ENCODE measurements around the gene RAB12. TPM values are rescaled to one million over a fixed set of nuclear protein-coding genes. Genes with fewer than 3 reads are reported as not detected.
"Not testable (repeated sequence)": the region's sequence is repeated elsewhere in the genome, so short reads cannot be mapped to it uniquely, and the experiment has no call there.

The RAB12 gene
- 10 to 100 TPM; 40.9 to 74.6 (median 51.8) TPM for polyA plus RNA-seq (ENCODE audit: insufficient read length in 10 of 10)
- long read RNA-seq, donor 1, transcript RAB12-203 (6 exons, 2,145 nt), result major isoform, 10 of 10 reads
- long read RNA-seq, donor 1, partial matches to known transcripts, result 0 of 10 reads
- long read RNA-seq, donor 1, other reads (novel, unspliced or antisense), result 0 of 10 reads
- long read RNA-seq, donor 2, transcript RAB12-203 (6 exons, 2,145 nt), result major isoform, 11 of 11 reads
- long read RNA-seq, donor 2, partial matches to known transcripts, result 0 of 11 reads
- long read RNA-seq, donor 2, other reads (novel, unspliced or antisense), result 0 of 11 reads
- long read RNA-seq, donor 3, result 0 reads
- long read RNA-seq, donor 4, transcript RAB12-203 (6 exons, 2,145 nt), result major isoform, 8 of 8 reads
- long read RNA-seq, donor 4, partial matches to known transcripts, result 0 of 8 reads
- long read RNA-seq, donor 4, other reads (novel, unspliced or antisense), result 0 of 8 reads
- long read RNA-seq, donor 5, transcript RAB12-203 (6 exons, 2,145 nt), result major isoform, 11 of 35 reads
- long read RNA-seq, donor 5, partial matches to known transcripts, result 23 of 35 reads
- long read RNA-seq, donor 5, other reads (novel, unspliced or antisense), result 0 of 35 reads
- long read RNA-seq, donor 6, transcript RAB12-203 (6 exons, 2,145 nt), result major isoform, 13 of 133 reads
- long read RNA-seq, donor 6, partial matches to known transcripts, result 120 of 133 reads
- long read RNA-seq, donor 6, other reads (novel, unspliced or antisense), result 0 of 133 reads
- long read RNA-seq, donor 7, transcript RAB12-203 (6 exons, 2,145 nt), result major isoform, 9 of 10 reads
- long read RNA-seq, donor 7, partial matches to known transcripts, result 0 of 10 reads
- long read RNA-seq, donor 7, other reads (novel, unspliced or antisense), result 0 of 10 reads
- long read RNA-seq, donor 8, transcript RAB12-203 (6 exons, 2,145 nt), result major isoform, 16 of 16 reads
- long read RNA-seq, donor 8, partial matches to known transcripts, result 0 of 16 reads
- long read RNA-seq, donor 8, other reads (novel, unspliced or antisense), result 0 of 16 reads
- long read RNA-seq, donor 9, partial matches to known transcripts, result 0 of 1 reads
- long read RNA-seq, donor 9, other reads (novel, unspliced or antisense), result 0 of 1 reads

GRCh38 chr18:8608795-8609658 lies at the start of gene RAB12:
Gene RAB12 (plus strand): TSS chr18:8609437. CDS start chr18:8609440, 3 bp downstream.
- peak; percentile 85 to 94 (median 88) for DNase-seq

- no peak for DNase-seq
Observed at GRCh38 chr18:8559612-8560186, 49.5 kb upstream of the RAB12 start.

GRCh38 chr18:8561123-8561910 lies 47.9 kb upstream of the RAB12 start:
- peak; percentile 43 to 66 (median 53) for DNase-seq

GRCh38 chr18:8562070-8562469 lies 47.2 kb upstream of the RAB12 start:
- DNase-seq, result no peak

- DNase-seq, result no peak
Observed at GRCh38 chr18:8562919-8563318, 46.3 kb upstream of the RAB12 start.

- DNase-seq, result no peak
Observed at GRCh38 chr18:8571399-8571798, 37.8 kb upstream of the RAB12 start.

- not testable (repeated sequence) for DNase-seq
Observed at GRCh38 chr18:8573766-8574165, 35.5 kb upstream of the RAB12 start.

GRCh38 chr18:8584798-8585197 lies 24.4 kb upstream of the RAB12 start:
- DNase-seq, result no peak

- no peak for DNase-seq
Observed at GRCh38 chr18:8586941-8587340, 22.3 kb upstream of the RAB12 start.

GRCh38 chr18:8595445-8595844 lies 13.8 kb upstream of the RAB12 start:
- DNase-seq, result no peak

- no peak for DNase-seq
Observed at GRCh38 chr18:8601277-8602032, 7.8 kb upstream of the RAB12 start.

- DNase-seq, result no peak
Observed at GRCh38 chr18:8602040-8602439, 7.2 kb upstream of the RAB12 start.

GRCh38 chr18:8602557-8602956 lies 6.7 kb upstream of the RAB12 start:
- no peak for DNase-seq

GRCh38 chr18:8603663-8604520 lies 5.3 kb upstream of the RAB12 start:
- peak in 1 of 3 donors; percentile 17 for DNase-seq

GRCh38 chr18:8605974-8606373 lies 3.3 kb upstream of the RAB12 start:
- no peak for DNase-seq

GRCh38 chr18:8607776-8608742 lies 1.2 kb upstream of the RAB12 start:
- peak; percentile 44 to 66 (median 48) for DNase-seq

Measured in muscle of back (tissue), 13 donors.